Prostate gland (tissue), 2 donors: ENCODE data around the gene SYMPK. TPM values are rescaled to one million over a fixed set of nuclear protein-coding genes. Genes with fewer than 3 reads are reported as not detected.

Experiments used
- DNase-seq: peaks from one replicate; pipeline ENCODE4 v3.0.0-alpha.2; 2019; ENCODE audit warnings: low spot score
- H3K27ac ChIP-seq, 2 donors: fragments of 200-600 bp; sonication (generic); 2 replicates each; pipeline ENCODE4 v1.5.1; 2017 to 2019
- H3K27me3 ChIP-seq: fragments of 200-600 bp; sonication (generic); replicated peaks from 2 replicates; pipeline ENCODE4 v1.5.1; 2019; ENCODE audit not compliant: insufficient read depth
- H3K36me3 ChIP-seq, 2 donors: fragments of 200-600 bp; sonication (generic); 1 replicate in 1 of 2; 2 replicates in 1 of 2; pipeline versions ENCODE4 v1.5.1 to v1.8.1; 2017 to 2019
- H3K4me1 ChIP-seq: fragments of 200-600 bp; sonication (generic); replicated peaks from 2 replicates; pipeline ENCODE4 v1.5.1; 2019
- H3K4me3 ChIP-seq, 2 donors: fragments of 200-600 bp; sonication (generic); 2 replicates each; pipeline ENCODE4 v1.5.1; 2017 to 2019
- H3K9me3 ChIP-seq: fragments of 200-600 bp; sonication (generic); 2 replicates; pipeline ENCODE4 v1.5.1; 2017
- POLR2A ChIP-seq: fragments of 450-650 bp; IDR thresholded peaks from one replicate; pipeline ENCODE4 v1.6.1; 2016; ENCODE audit warnings: antibody characterized with exemption, mild to moderate bottlenecking
- POLR2AphosphoS5 ChIP-seq: sonication (generic); formaldehyde crosslinking; IDR thresholded peaks from one replicate; pipeline ENCODE4 v1.6.1; 2017; ENCODE audit warnings: antibody characterized with exemption
- WGBS: methylation state at CpG from one replicate; pipeline ENCODE4 v1.1.5; 2018; 5-methylcytosine and 5-hydroxymethylcytosine counted together
- intact Hi-C: fragments of 100-400 bp; cut with DNase I; formaldehyde crosslinking; loops from one replicate; pipeline ENCODE4 v1.14.2; 2022
- total RNA-seq, 2 donors: library from RNA; depleted of rRNA; stranded (reverse); fragments of >200 nt; gene quantifications; one replicate each; pipeline ENCODE4 v1.1.0, GENCODE V29; 2016
- TF ChIP-seq, protein P1 (sequence below), 4 experiments: fragments of 200-600 bp in 2 of 4; fragments of 450-650 bp in 2 of 4; sonication (generic) in 2 of 4; IDR thresholded peaks; 1 replicate in 3 of 4; 2 replicates in 1 of 4; pipeline ENCODE4 v1.5.1; 2016 to 2019; ENCODE audit warnings: antibody characterized with exemption in 4 of 4, mild to moderate bottlenecking in 2 of 4, moderate library complexity in 2 of 4

Gene SYMPK
- total RNA-seq, 2 donors from 2014 or later, result 76.4 to 104 TPM

GRCh38 chr19:45902651-45903625 lies 40.0 kb upstream of the SYMPK start:
- Histone ChIP-seq H3K27me3 (no peaks in the 10 kb centered on the region), H3K4me3 (peak overlapping the region; percentile 65 to 78), H3K9me3 (no peaks in the 10 kb centered on the region), H3K27ac (peak overlapping the region; percentile 71 to 75), H3K4me1 (no peaks in the 10 kb centered on the region), H3K36me3 (no peaks in the 10 kb centered on the region)
- intact Hi-C loops, result no loop called here
- TF ChIP-seq, protein P1, sequence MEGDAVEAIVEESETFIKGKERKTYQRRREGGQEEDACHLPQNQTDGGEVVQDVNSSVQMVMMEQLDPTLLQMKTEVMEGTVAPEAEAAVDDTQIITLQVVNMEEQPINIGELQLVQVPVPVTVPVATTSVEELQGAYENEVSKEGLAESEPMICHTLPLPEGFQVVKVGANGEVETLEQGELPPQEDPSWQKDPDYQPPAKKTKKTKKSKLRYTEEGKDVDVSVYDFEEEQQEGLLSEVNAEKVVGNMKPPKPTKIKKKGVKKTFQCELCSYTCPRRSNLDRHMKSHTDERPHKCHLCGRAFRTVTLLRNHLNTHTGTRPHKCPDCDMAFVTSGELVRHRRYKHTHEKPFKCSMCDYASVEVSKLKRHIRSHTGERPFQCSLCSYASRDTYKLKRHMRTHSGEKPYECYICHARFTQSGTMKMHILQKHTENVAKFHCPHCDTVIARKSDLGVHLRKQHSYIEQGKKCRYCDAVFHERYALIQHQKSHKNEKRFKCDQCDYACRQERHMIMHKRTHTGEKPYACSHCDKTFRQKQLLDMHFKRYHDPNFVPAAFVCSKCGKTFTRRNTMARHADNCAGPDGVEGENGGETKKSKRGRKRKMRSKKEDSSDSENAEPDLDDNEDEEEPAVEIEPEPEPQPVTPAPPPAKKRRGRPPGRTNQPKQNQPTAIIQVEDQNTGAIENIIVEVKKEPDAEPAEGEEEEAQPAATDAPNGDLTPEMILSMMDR (IDR thresholded peaks at IDR 0.05), result peak in 2 of 4 experiments; percentile 31 to 36
- TF ChIP-seq POLR2A (peak; percentile 49), POLR2AphosphoS5 (peak; percentile 99)
- DNase-seq, result peak; percentile 96
- WGBS, result 2% methylated on average over 70 of the region's 73 CpGs

GRCh38 chr19:45901912-45902650 lies 39.1 kb upstream of the SYMPK start, which contains the start of gene MYPOP:
TSS of gene MYPOP (minus strand) at chr19:45902613. CDS start at chr19:45901773, 840 bp downstream.
- no peak for DNase-seq
- intact Hi-C loops, result no loop called here

GRCh38 chr19:45901432-45901911 lies 38.5 kb upstream of the SYMPK start:
- DNase-seq, result no peak
- 2% methylated on average over 51 of the region's 69 CpGs for WGBS
- intact Hi-C loops, result no loop called here
- H3K27ac ChIP-seq, result peak overlapping the region in 1 of 2 donors; percentile 71
- peak overlapping the region; percentile 65 to 78 for H3K4me3 ChIP-seq
- TF ChIP-seq POLR2AphosphoS5, result no peak
- TF ChIP-seq, protein P1 (IDR thresholded peaks at IDR 0.05), result no peak
- TF ChIP-seq POLR2A, result no peak
- H3K9me3 ChIP-seq, result no peaks in the 10 kb centered on the region
- H3K27me3 ChIP-seq, result no peaks in the 10 kb centered on the region
- no peaks in the 10 kb centered on the region for H3K4me1 ChIP-seq
- H3K36me3 ChIP-seq, result no peaks in the 10 kb centered on the region

More at GRCh38 chr19:45901912-45902650, 39.1 kb upstream of the SYMPK start, which contains the start of gene MYPOP:
- Histone ChIP-seq H3K9me3 (no peaks in the 10 kb centered on the region), H3K27me3 (no peaks in the 10 kb centered on the region), H3K27ac (peak within 1 kb of the TSS; percentile 71 to 75), H3K4me1 (no peaks in the 10 kb centered on the region), H3K4me3 (peak within 1 kb of the TSS; percentile 65 to 78), H3K36me3 (no peaks in the 10 kb centered on the region)
- no peak for TF ChIP-seq POLR2AphosphoS5
- TF ChIP-seq, protein P1 (IDR thresholded peaks at IDR 0.05), result no peak
- WGBS, result under 1% methylated on average over 46 of the region's 47 CpGs

- DNase-seq, result no peak
- intact Hi-C loops, result no loop called here
- H3K36me3 ChIP-seq, result no peaks in the 10 kb centered on the region
- H3K4me1 ChIP-seq, result no peaks in the 10 kb centered on the region
- H3K27me3 ChIP-seq, result no peaks in the 10 kb centered on the region
- H3K4me3 ChIP-seq, result peak overlapping the region; percentile 65 to 78
- WGBS, result 85% methylated on average over 7 of the region's 22 CpGs
- H3K27ac ChIP-seq, result no peak overlapping the region
- TF ChIP-seq POLR2A (no peak), POLR2AphosphoS5 (no peak)
- TF ChIP-seq, protein P1 (IDR thresholded peaks at IDR 0.05), result no peak
- H3K9me3 ChIP-seq, result no peaks in the 10 kb centered on the region
Observed at GRCh38 chr19:45900738-45901431, 37.9 kb upstream of the SYMPK start.
